Measurements from ENCODE around the gene TUBB1. TPM values are rescaled to one million over a fixed set of nuclear protein-coding genes. Genes with fewer than 3 reads are reported as not detected.

TUBB1 gene
- total RNA-seq, 1 donor from 2014 or later = not detected

Other genes starting within 250 kb of the TUBB1 start
- gene GNAS-AS1, start 168.5 kb upstream of the TUBB1 start, total RNA-seq = 2.8 and 3.8 TPM in 2 replicates
- 1,937 and 2,003 TPM in 2 replicates for gene GNAS, start 166.7 kb upstream of the TUBB1 start, total RNA-seq
- 56.7 and 70.4 TPM in 2 replicates for gene NELFCD, start 38.2 kb upstream of the TUBB1 start, total RNA-seq
- gene CTSZ, start 12.2 kb upstream of the TUBB1 start, total RNA-seq = 112 and 126 TPM in 2 replicates
- gene ATP5F1E, start 12.9 kb downstream of the TUBB1 start, total RNA-seq = 91.0 and 94.4 TPM in 2 replicates
- gene PRELID3B, start 23.4 kb downstream of the TUBB1 start, total RNA-seq = 55.1 and 68.8 TPM in 2 replicates
- gene ZNF831, start 144.4 kb downstream of the TUBB1 start, total RNA-seq = not detected in 2 replicates

Measured in astrocyte (in vitro differentiated cells and primary cell).